ENCODE results near the gene RIPOR3.

RIPOR3 gene

GRCh38 chr20:50563133-50563944 is 128.0 kb downstream of the RIPOR3 start:
- Histone ChIP-seq H3K36me3 (ENCODE audit: control insufficient read depth, low read depth, low read length) (peaks cover 13% of the 10 kb centered on the region), H3K27me3 (ENCODE audit: control insufficient read depth, insufficient read depth, low read length) (no peaks in the 10 kb centered on the region), H3K4me1 (ENCODE audit: control insufficient read depth, low read depth, low read length) (no peaks in the 10 kb centered on the region), H3K27ac (ENCODE audit: low read length) (no peak overlapping the region), H3K4me3 (ENCODE audit: low read length) (no peak overlapping the region), H3K9ac (ENCODE audit: low read length) (no peak overlapping the region), H3K9me3 (ENCODE audit: control insufficient read depth, low read depth, low read length) (no peaks in the 10 kb centered on the region)

GRCh38 chr20:50562262-50562701 is 129.1 kb downstream of the RIPOR3 start:
- no peaks in the 10 kb centered on the region for H3K27me3 ChIP-seq (ENCODE audit: control insufficient read depth, insufficient read depth, low read length)
- no peak overlapping the region for H3K9ac ChIP-seq (ENCODE audit: low read length)
- H3K4me3 ChIP-seq (ENCODE audit: low read length): no peak overlapping the region
- H3K9me3 ChIP-seq (ENCODE audit: control insufficient read depth, low read depth, low read length): no peaks in the 10 kb centered on the region
- H3K27ac ChIP-seq (ENCODE audit: low read length): no peak overlapping the region
- H3K4me1 ChIP-seq (ENCODE audit: control insufficient read depth, low read depth, low read length): no peaks in the 10 kb centered on the region
- peaks cover 9% of the 10 kb centered on the region for H3K36me3 ChIP-seq (ENCODE audit: control insufficient read depth, low read depth, low read length)

GRCh38 chr20:50561379-50562078 is 129.8 kb downstream of the RIPOR3 start:
- peaks cover 9% of the 10 kb centered on the region for H3K36me3 ChIP-seq (ENCODE audit: control insufficient read depth, low read depth, low read length)
- H3K9me3 ChIP-seq (ENCODE audit: control insufficient read depth, low read depth, low read length): no peaks in the 10 kb centered on the region
- no peak overlapping the region for H3K27ac ChIP-seq (ENCODE audit: low read length)
- no peaks in the 10 kb centered on the region for H3K4me1 ChIP-seq (ENCODE audit: control insufficient read depth, low read depth, low read length)
- no peak overlapping the region for H3K4me3 ChIP-seq (ENCODE audit: low read length)
- H3K9ac ChIP-seq (ENCODE audit: low read length): no peak overlapping the region
- H3K27me3 ChIP-seq (ENCODE audit: control insufficient read depth, insufficient read depth, low read length): no peaks in the 10 kb centered on the region

GRCh38 chr20:50560867-50561266 is 130.5 kb downstream of the RIPOR3 start:
- H3K36me3 ChIP-seq (ENCODE audit: control insufficient read depth, low read depth, low read length): peaks cover 9% of the 10 kb centered on the region
- H3K27me3 ChIP-seq (ENCODE audit: control insufficient read depth, insufficient read depth, low read length): no peaks in the 10 kb centered on the region
- no peak overlapping the region for H3K27ac ChIP-seq (ENCODE audit: low read length)
- H3K4me3 ChIP-seq (ENCODE audit: low read length): no peak overlapping the region
- H3K9me3 ChIP-seq (ENCODE audit: control insufficient read depth, low read depth, low read length): no peaks in the 10 kb centered on the region
- no peak overlapping the region for H3K9ac ChIP-seq (ENCODE audit: low read length)
- no peaks in the 10 kb centered on the region for H3K4me1 ChIP-seq (ENCODE audit: control insufficient read depth, low read depth, low read length)

- H3K27me3 ChIP-seq (ENCODE audit: control insufficient read depth, insufficient read depth, low read length): no peaks in the 10 kb centered on the region
- H3K4me3 ChIP-seq (ENCODE audit: low read length): no peak overlapping the region
- H3K9ac ChIP-seq (ENCODE audit: low read length): no peak overlapping the region
- H3K9me3 ChIP-seq (ENCODE audit: control insufficient read depth, low read depth, low read length): no peaks in the 10 kb centered on the region
- H3K4me1 ChIP-seq (ENCODE audit: control insufficient read depth, low read depth, low read length): no peaks in the 10 kb centered on the region
- H3K36me3 ChIP-seq (ENCODE audit: control insufficient read depth, low read depth, low read length): peaks cover 9% of the 10 kb centered on the region
- no peak overlapping the region for H3K27ac ChIP-seq (ENCODE audit: low read length)
These were observed 131.3 kb downstream of the RIPOR3 start for GRCh38 chr20:50559856-50560638.

- Histone ChIP-seq H3K36me3 (ENCODE audit: control insufficient read depth, low read depth, low read length) (peaks cover 9% of the 10 kb centered on the region), H3K27me3 (ENCODE audit: control insufficient read depth, insufficient read depth, low read length) (no peaks in the 10 kb centered on the region), H3K4me1 (ENCODE audit: control insufficient read depth, low read depth, low read length) (no peaks in the 10 kb centered on the region), H3K9me3 (ENCODE audit: control insufficient read depth, low read depth, low read length) (no peaks in the 10 kb centered on the region), H3K9ac (ENCODE audit: low read length) (no peak overlapping the region), H3K4me3 (ENCODE audit: low read length) (no peak overlapping the region), H3K27ac (ENCODE audit: low read length) (no peak overlapping the region)
These were observed 132.2 kb downstream of the RIPOR3 start for GRCh38 chr20:50559149-50559548.

- peaks cover 9% of the 10 kb centered on the region for H3K36me3 ChIP-seq (ENCODE audit: control insufficient read depth, low read depth, low read length)
- H3K27ac ChIP-seq (ENCODE audit: low read length): no peak overlapping the region
- no peaks in the 10 kb centered on the region for H3K4me1 ChIP-seq (ENCODE audit: control insufficient read depth, low read depth, low read length)
- no peak overlapping the region for H3K4me3 ChIP-seq (ENCODE audit: low read length)
- no peaks in the 10 kb centered on the region for H3K9me3 ChIP-seq (ENCODE audit: control insufficient read depth, low read depth, low read length)
- H3K9ac ChIP-seq (ENCODE audit: low read length): no peak overlapping the region
- H3K27me3 ChIP-seq (ENCODE audit: control insufficient read depth, insufficient read depth, low read length): no peaks in the 10 kb centered on the region
These were observed 132.8 kb downstream of the RIPOR3 start for GRCh38 chr20:50558483-50558925.

- H3K4me1 ChIP-seq (ENCODE audit: control insufficient read depth, low read depth, low read length): no peaks in the 10 kb centered on the region
- no peaks in the 10 kb centered on the region for H3K9me3 ChIP-seq (ENCODE audit: control insufficient read depth, low read depth, low read length)
- peaks cover 3% of the 10 kb centered on the region for H3K36me3 ChIP-seq (ENCODE audit: control insufficient read depth, low read depth, low read length)
- H3K27ac ChIP-seq (ENCODE audit: low read length): no peak overlapping the region
- no peak overlapping the region for H3K4me3 ChIP-seq (ENCODE audit: low read length)
- no peak overlapping the region for H3K9ac ChIP-seq (ENCODE audit: low read length)
- H3K27me3 ChIP-seq (ENCODE audit: control insufficient read depth, insufficient read depth, low read length): no peaks in the 10 kb centered on the region
These were observed 133.7 kb downstream of the RIPOR3 start for GRCh38 chr20:50557549-50558134.

- Histone ChIP-seq H3K36me3 (ENCODE audit: control insufficient read depth, low read depth, low read length) (no peaks in the 10 kb centered on the region), H3K27ac (ENCODE audit: low read length) (no peak overlapping the region), H3K9ac (ENCODE audit: low read length) (no peak overlapping the region), H3K9me3 (ENCODE audit: control insufficient read depth, low read depth, low read length) (no peaks in the 10 kb centered on the region), H3K4me1 (ENCODE audit: control insufficient read depth, low read depth, low read length) (no peaks in the 10 kb centered on the region), H3K4me3 (ENCODE audit: low read length) (no peak overlapping the region), H3K27me3 (ENCODE audit: control insufficient read depth, insufficient read depth, low read length) (no peaks in the 10 kb centered on the region)
These were observed 135.7 kb downstream of the RIPOR3 start for GRCh38 chr20:50555662-50556061.

- no peak overlapping the region for H3K4me3 ChIP-seq (ENCODE audit: low read length)
- no peak overlapping the region for H3K9ac ChIP-seq (ENCODE audit: low read length)
- H3K9me3 ChIP-seq (ENCODE audit: control insufficient read depth, low read depth, low read length): no peaks in the 10 kb centered on the region
- no peaks in the 10 kb centered on the region for H3K36me3 ChIP-seq (ENCODE audit: control insufficient read depth, low read depth, low read length)
- H3K4me1 ChIP-seq (ENCODE audit: control insufficient read depth, low read depth, low read length): no peaks in the 10 kb centered on the region
- no peak overlapping the region for H3K27ac ChIP-seq (ENCODE audit: low read length)
- no peaks in the 10 kb centered on the region for H3K27me3 ChIP-seq (ENCODE audit: control insufficient read depth, insufficient read depth, low read length)
These were observed 136.4 kb downstream of the RIPOR3 start for GRCh38 chr20:50554694-50555579.

Data from iPS-18a (cell line).